GM21619 (cell line): Measurements from ENCODE around the gene PACS2.

Source experiments
- ATAC-seq: cut with Tn5 transposase; IDR thresholded peaks from one replicate; pipeline ENCODE4 v1.9.1; 2021; ENCODE audit not compliant: unreplicated experiment

Gene PACS2

DNA sequence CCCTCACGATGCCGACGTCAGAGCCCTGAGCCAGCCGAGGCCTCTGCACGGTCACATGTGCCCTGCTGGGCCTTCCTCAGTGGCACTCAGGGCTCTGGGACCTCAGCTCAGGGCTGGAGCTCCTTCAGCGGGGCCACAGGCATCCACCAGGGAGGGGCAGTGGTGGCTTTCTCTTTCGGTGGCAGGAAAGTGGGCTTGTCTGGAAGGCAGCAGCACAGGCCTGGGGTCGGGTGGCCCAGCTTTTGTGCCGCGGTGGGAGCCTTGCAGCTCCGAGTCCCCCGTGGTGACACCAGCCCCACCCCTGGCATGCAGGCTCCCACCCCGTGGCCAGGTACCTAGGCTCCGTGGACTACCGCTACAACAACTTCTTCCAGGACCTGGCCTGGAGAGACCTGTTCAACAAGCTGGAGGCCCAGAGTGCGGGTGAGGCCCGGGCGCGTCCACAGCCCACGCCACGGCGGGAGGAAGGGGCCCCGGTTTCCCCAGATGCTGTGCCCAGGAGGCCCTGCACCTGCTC lies 69.6 kb downstream of the PACS2 start:
- ATAC-seq, result no peak

GRCh38 chr14:105384605-105385321 lies 70.2 kb downstream of the PACS2 start:
- no peak for ATAC-seq

DNA sequence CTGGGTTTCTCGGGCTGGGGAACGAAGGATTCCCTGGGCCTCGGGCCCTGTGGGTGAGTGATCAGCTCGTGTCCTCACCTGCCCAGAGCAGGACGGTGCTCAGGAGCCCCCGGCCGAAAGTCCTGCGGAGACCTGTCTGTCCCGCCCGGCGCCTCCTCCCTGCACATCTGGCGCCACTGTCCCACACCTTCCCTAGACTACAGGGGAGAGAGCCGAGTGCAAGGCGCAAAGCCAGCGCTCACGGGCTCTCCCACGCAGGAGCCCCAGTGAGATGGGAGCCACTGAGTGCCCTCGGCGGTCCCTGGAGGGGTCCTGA lies 70.7 kb downstream of the PACS2 start:
- ATAC-seq, result no peak

GRCh38 chr14:105385698-105386365 lies 71.3 kb downstream of the PACS2 start:
- no peak for ATAC-seq

GRCh38 chr14:105386581-105387529 lies 72.3 kb downstream of the PACS2 start:
- ATAC-seq, result no peak

GRCh38 chr14:105387530-105387922 lies 73.0 kb downstream of the PACS2 start:
- no peak for ATAC-seq

DNA sequence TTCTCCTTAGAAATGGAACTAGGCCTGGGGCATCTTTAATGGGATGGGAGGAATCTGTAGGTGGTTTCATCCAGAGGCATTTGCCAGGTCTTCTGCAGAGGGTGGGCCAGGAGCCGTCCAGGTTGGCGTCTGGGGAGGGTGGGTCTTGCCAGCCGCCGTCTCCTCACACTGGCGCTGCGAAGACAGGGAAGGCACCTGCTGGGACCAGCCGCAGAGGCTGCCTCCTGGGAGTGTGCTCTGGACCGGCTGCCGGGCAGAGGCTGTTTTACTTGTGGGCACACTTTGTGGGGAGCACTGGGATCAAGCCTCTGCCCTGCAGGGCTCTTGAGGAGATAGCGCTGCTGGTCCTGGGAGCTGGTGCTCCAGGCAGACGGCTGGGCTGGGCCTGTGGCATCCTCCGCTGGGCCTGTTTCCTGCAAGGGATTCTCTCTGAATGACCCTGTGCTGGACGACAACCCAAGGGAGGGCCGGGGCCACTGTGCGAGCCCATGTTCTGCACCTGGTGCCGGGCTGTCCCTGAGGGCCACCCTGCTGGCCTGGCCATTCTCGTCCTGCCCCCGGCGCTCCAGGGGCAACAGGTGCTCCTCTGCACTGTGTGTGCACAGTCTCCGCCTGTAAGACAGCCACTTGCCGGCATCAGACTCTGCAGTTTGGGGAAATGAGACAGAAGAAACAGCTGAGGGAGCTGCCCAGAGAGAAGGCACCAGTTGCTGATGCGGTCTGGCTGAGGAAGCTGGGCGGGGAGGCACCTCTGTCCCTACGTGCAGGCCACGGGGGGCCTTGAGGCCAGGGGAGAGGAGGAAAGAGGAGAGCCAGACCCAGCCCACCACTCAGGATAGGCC lies 73.8 kb downstream of the PACS2 start:
- no peak for ATAC-seq

DNA sequence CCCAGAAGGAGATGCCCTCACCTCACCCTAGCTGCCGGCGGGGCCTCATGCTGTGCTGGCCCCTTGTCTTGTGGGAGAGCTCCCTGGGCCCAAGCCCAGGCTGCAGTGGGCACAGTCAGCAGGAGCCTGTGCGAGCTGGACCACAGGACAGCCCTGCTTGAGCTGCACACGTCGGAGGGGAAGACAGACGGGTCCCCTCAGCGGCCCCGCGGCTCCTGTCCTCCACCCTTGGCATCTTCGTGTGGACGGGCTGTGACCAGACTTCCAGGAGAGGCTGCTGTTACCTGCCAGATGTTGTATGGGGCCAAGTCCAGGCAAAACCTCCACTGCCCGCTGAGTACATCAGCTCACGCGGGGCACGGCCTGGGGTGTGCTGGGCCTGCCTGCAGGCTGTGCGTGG lies 74.4 kb downstream of the PACS2 start:
- ATAC-seq, result no peak

GRCh38 chr14:105389534-105389933 lies 75.0 kb downstream of the PACS2 start:
- ATAC-seq, result no peak

- no peak for ATAC-seq
Measured at GRCh38 chr14:105389976-105390848, 75.7 kb downstream of the PACS2 start.

DNA sequence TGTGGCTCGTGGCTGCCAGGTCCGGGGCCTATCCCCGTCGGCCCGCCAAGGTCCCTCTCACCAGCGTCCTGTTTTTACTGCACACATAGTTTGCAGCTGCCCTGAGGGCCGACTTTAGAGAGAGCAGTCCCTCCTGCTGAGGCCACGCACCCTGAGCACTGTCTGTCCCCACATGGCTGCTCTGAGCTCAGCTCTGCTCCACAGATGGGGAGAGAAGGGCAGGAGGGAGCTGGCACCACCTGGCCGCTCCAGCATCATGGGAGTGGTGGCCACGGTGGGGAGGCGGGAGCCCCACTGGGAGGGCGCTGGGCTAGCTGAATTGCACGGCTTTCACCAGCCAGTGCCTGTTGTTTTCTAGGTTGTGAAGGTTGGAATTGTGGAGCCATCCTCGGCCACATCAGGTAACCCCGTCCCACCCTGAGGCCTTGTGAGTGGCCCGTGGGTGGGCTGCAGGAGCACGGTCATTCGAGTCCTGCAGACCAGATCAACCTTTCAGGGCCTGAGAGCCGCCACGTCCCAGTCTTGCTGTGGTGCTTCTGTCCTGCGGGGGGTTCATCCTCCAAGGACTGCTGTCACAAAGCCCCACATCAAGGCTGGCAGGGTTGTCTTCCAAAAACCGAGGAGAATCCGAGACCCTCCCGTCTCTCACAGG lies 76.4 kb downstream of the PACS2 start:
- no peak for ATAC-seq

GRCh38 chr14:105391541-105391940 lies 77.0 kb downstream of the PACS2 start:
- ATAC-seq, result no peak

- no peak for ATAC-seq
Measured at GRCh38 chr14:105392131-105393090, 77.9 kb downstream of the PACS2 start.

- ATAC-seq, result no peak
Measured at GRCh38 chr14:105393151-105393550, 78.6 kb downstream of the PACS2 start.

DNA sequence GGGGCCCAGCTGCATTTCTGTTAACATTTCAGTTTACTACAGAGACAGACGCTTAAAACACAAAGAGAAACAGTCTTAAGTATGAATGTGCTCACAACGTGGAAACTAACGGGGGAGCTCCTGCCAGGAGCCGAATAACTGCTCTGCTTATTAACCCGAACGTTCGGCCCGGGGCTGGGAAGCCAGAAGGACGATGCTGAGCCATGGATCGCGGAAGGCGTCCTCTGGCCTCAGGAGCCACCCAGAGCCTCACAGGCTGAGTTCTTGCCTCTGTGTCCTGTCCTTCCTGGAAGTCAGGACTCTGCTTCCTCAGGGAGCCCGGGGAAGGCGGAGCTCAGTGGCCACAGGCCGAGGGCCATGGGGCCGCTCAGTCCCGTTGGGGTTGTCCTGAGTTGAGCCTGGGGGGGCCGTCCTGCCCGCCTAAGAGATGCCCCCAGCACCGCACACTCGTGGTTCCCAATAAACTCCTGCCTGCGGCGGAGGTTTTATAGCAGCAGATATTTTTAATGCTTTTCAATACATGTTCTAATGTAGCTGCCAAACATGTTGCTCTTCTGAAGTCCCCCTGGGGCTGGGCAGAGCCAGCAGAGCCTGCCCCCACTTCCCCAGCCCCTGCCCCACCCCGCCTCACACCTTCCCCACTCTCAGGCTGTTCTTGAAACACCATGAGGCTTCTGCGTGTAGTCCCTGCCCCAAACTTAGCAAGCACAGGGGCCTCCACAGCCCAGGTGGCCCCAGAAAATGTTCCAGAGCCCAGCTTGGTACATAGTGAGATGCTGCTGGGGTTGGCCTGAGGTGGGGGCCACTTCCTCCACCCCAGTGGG lies 80.4 kb downstream of the PACS2 start:
- no peak for ATAC-seq

DNA sequence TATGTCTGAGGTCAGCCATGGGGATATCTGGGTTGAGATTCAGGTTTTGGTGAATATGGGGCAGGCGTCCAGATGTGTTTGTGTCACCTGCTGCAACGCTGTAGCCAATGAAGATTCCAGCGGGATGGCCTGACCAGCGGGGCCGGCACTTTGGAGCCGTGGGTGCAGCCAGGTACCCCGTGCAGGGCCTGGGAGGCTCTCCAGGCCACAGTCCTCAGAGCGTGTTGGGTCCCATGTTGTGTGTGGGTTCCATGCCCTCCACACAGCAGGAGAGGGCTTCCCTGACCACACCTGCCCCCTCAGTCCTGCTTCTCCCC lies 80.9 kb downstream of the PACS2 start:
- no peak for ATAC-seq

- ATAC-seq, result no peak
Measured at GRCh38 chr14:105397350-105397931, 82.9 kb downstream of the PACS2 start.
